A549 (cell line): Measurements from ENCODE around the gene SLC12A7. TPM values are rescaled to one million over a fixed set of nuclear protein-coding genes. Genes with fewer than 3 reads are reported as not detected.
A peak's percentile ranks its signal among the peaks of the same experiment; 100 is the strongest.

ENCODE experiments used
- ATAC-seq, 2 experiments: fragments of 200-7000 bp in 1 of 2; fragments of >200 bp in 1 of 2; cut with Nextera tagmentation in 1 of 2; cut with Tn5 transposase in 1 of 2; 3 replicates each; pipeline versions ENCODE4 v1.8.0 to v1.9.1; 2018 to 2020; ENCODE audit warnings: mild to moderate bottlenecking in 1 of 2, moderate library complexity in 1 of 2
- CTCF ChIA-PET: fragments of 300-600 bp; sonication (Branson Sonifier 250); formaldehyde crosslinking; extraction: SDS; loops from one replicate; lab custom pipeline; 2021; ENCODE audit warnings: antibody characterized with exemption, inconsistent platforms; lab: Yijun Ruan, JAX
- POLR2A ChIA-PET: fragments of 350-600 bp; formaldehyde crosslinking; extraction: SDS; loops from one replicate; lab custom pipeline; 2021; ENCODE audit warnings: antibody characterized with exemption, inconsistent platforms; lab: Yijun Ruan, JAX
- DNase-seq, 2 experiments: peaks; one replicate each; pipeline versions ENCODE4 v3.0.0 to v3.0.0-alpha.2; 2011 to 2016; ENCODE audit warnings: low read depth in 1 of 2, low spot score in 1 of 2
- FAIRE-seq: peaks from 2 replicates; lab custom pipeline; 2011; peaks lifted over from hg19 to GRCh38; lab: Jason Lieb, UNC
- H3K27ac ChIP-seq, 2 experiments: fragments of >200 bp; sonication (Bioruptor Twin); formaldehyde crosslinking; 3 replicates each; pipeline ENCODE4 v1.5.1; 2016 to 2017
- H3K4me1 ChIP-seq: fragments of >200 bp; sonication (Bioruptor Twin); formaldehyde crosslinking; 3 replicates; pipeline ENCODE4 v1.6.1; 2016
- H3K4me2 ChIP-seq: fragments of >200 bp; sonication (Bioruptor Twin); formaldehyde crosslinking; 3 replicates; pipeline ENCODE4 v1.6.1; 2016
- H3K4me3 ChIP-seq: fragments of >200 bp; sonication (Bioruptor Twin); formaldehyde crosslinking; 3 replicates; pipeline ENCODE4 v1.5.1; 2016
- H3K9me3 ChIP-seq: fragments of >200 bp; sonication (Bioruptor Twin); formaldehyde crosslinking; 3 replicates; pipeline ENCODE4 v1.6.1; 2016
- BCL3 ChIP-seq: fragments of >200 bp; sonication (Bioruptor Twin); formaldehyde crosslinking; IDR thresholded peaks from 3 replicates; pipeline ENCODE4 v1.6.1; 2016
- CBX2 ChIP-seq: fragments of 200-600 bp; sonication (generic); IDR thresholded peaks from 2 replicates; pipeline ENCODE4 v1.6.1; 2016; ENCODE audit warnings: low read depth, mild to moderate bottlenecking, borderline replicate concordance
- CBX8 ChIP-seq: fragments of 200-600 bp; sonication (generic); IDR thresholded peaks from 2 replicates; pipeline ENCODE4 v1.6.1; 2016
- CHD2 ChIP-seq: fragments of 150-350 bp; IDR thresholded peaks from 2 replicates; pipeline ENCODE4 v1.6.1; 2014; ENCODE audit warnings: low read length; ENCODE audit not compliant: partially characterized antibody
- CHD4 ChIP-seq: fragments of 200-600 bp; sonication (generic); IDR thresholded peaks from 2 replicates; pipeline ENCODE4 v1.6.1; 2016; ENCODE audit warnings: antibody characterized with exemption, mild to moderate bottlenecking, borderline replicate concordance
- ESRRA ChIP-seq: fragments of 150-350 bp; IDR thresholded peaks from 2 replicates; pipeline ENCODE4 v1.6.1; 2014; ENCODE audit warnings: mild to moderate bottlenecking, low read length, borderline replicate concordance
- FOSL2 ChIP-seq, 2 experiments: fragments of 450-650 bp in 1 of 2; fragments of >200 bp in 1 of 2; sonication (Bioruptor Twin) in 1 of 2; formaldehyde crosslinking; IDR thresholded peaks; 2 replicates each; pipeline versions ENCODE4 v1.5.0 to v1.6.1; 2016 to 2020; ENCODE audit warnings: mild to moderate bottlenecking in 1 of 2, moderate library complexity in 1 of 2
- HDAC2 ChIP-seq: fragments of 200-600 bp; sonication (generic); IDR thresholded peaks from 2 replicates; pipeline ENCODE4 v1.6.1; 2016
- HES2 ChIP-seq: fragments of >200 bp; sonication (Bioruptor Twin); formaldehyde crosslinking; IDR thresholded peaks from 2 replicates; pipeline ENCODE4 v1.6.1; 2016
- HEYL ChIP-seq: fragments of 250-450 bp; sonication (Bioruptor Pico); IDR thresholded peaks from 2 replicates; pipeline ENCODE4 v1.8.0; 2021; ENCODE audit warnings: mild to moderate bottlenecking, moderate library complexity
- HOXB13 ChIP-seq: fragments of 250-450 bp; sonication (Bioruptor Pico); IDR thresholded peaks from 2 replicates; pipeline ENCODE4 v1.5.0; 2020; ENCODE audit warnings: low read depth, mild to moderate bottlenecking, moderate library complexity
- JUNB ChIP-seq: fragments of >200 bp; sonication (Bioruptor Twin); formaldehyde crosslinking; IDR thresholded peaks from 2 replicates; pipeline ENCODE4 v1.6.1; 2016
- KDM5A ChIP-seq: fragments of 200-600 bp; sonication (generic); IDR thresholded peaks from 2 replicates; pipeline ENCODE4 v1.6.1; 2016; ENCODE audit warnings: antibody characterized with exemption, mild to moderate bottlenecking
- PHF8 ChIP-seq: fragments of 200-600 bp; sonication (generic); IDR thresholded peaks from 2 replicates; pipeline ENCODE4 v1.6.1; 2016; ENCODE audit warnings: low read depth, mild to moderate bottlenecking, antibody characterized with exemption, moderate library complexity, borderline replicate concordance
- POLR2A ChIP-seq: IDR thresholded peaks from 2 replicates; pipeline ENCODE4 v1.6.1; 2012; ENCODE audit warnings: mild to moderate bottlenecking, low read length
- RARB ChIP-seq: fragments of 250-450 bp; sonication (Bioruptor Pico); IDR thresholded peaks from 2 replicates; pipeline ENCODE4 v1.8.0; 2021; ENCODE audit warnings: mild to moderate bottlenecking, moderate library complexity
- RNF2 ChIP-seq: fragments of 200-600 bp; sonication (generic); IDR thresholded peaks from 2 replicates; pipeline ENCODE4 v1.6.1; 2016; ENCODE audit warnings: low read depth, mild to moderate bottlenecking, antibody characterized with exemption, moderate library complexity, borderline replicate concordance
- SMC3 ChIP-seq: fragments of >200 bp; sonication (Bioruptor Twin); formaldehyde crosslinking; IDR thresholded peaks from 3 replicates; pipeline ENCODE4 v1.6.1; 2018; ENCODE audit warnings: inconsistent platforms
- SREBF2 ChIP-seq: fragments of 450-650 bp; IDR thresholded peaks from 2 replicates; pipeline ENCODE4 v1.6.1; 2014; ENCODE audit warnings: mild to moderate bottlenecking, moderate library complexity
- WGBS: methylation state at CpG from one replicate; pipeline ENCODE4 v1.1.6; 2017; ENCODE audit errors: missing lambda C conversion rate; 5-methylcytosine and 5-hydroxymethylcytosine counted together
- polyA plus RNA-seq, 4 experiments: library from polyadenylated mRNA; depleted of rRNA in 3 of 4; stranded (reverse); fragments of >200 nt; fragmentation: RNase III in 1 of 4; extraction: RNeasy Plus Mini Kit Qiagen cat#74134 plus additional on column Dnase treatment in 1 of 4; gene quantifications; 2 replicates in 3 of 4; 3 replicates in 1 of 4; pipeline ENCODE4 v1.2.3, GENCODE V29; 2011 to 2017
- TF ChIP-seq, protein P1 (sequence below): fragments of >200 bp; sonication (Bioruptor Twin); formaldehyde crosslinking; IDR thresholded peaks from 3 replicates; pipeline ENCODE4 v1.5.1; 2016
- TF ChIP-seq, protein P2 (sequence below): IDR thresholded peaks from 2 replicates; pipeline ENCODE4 v1.6.1; 2012

The SLC12A7 gene
- polyA plus RNA-seq, 2 of the 4 experiments (the other 2 are of a cell fraction) = 11.2 to 22.5 TPM

DNA sequence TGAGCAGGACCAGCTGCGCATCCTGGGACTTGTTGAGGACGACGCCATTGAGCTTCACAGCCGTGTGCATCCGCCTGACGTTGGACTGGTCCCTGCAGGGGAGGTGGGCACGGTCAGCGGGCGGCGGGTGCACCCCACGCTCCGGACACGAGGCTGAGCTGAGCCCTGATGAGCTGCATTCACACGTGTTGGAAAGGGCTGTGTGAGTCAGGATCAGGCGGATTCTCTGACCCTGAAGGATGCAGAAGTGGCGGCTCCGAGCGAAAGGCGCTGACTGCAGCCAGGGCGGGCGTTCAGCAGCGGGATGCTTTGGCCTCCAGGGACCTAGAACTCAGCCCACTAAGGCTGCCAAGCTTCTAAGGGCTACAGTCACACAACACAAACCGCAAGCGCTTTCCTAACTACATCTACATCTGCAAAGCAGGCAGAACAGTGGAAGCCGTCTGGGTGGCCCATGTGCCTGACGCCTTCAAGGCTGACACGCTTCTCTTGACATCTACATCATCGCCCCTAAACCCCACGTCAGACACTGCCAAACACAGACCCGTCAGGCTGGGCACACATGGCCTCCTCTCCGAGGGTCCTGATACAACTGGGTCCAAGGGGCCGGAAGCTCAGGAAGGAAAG lies 58.4 kb downstream of the SLC12A7 start:
- TF ChIP-seq ESRRA (no peak), CBX2 (no peak), RARB (CRISPR knock-in tag) (no peak), CBX8 (no peak)
- TF ChIP-seq, all 56 proteins: peak for 0
- no peaks in the 10 kb centered on the region for H3K4me1 ChIP-seq
- FAIRE-seq (no peak), ATAC-seq (no peak), DNase-seq (no peak)
- ChIA-PET CTCF (interaction anchor here (0.6 to 2.9 kb wide), 13 partner anchors 15 to 591 kb away, joined by 3 to 25 read pairs (median 4); no protein-coding TSS in a partner anchor), POLR2A (no interaction called here)
- no peak overlapping the region for H3K4me2 ChIP-seq
- WGBS = 89% methylated on average over 32 of the region's 32 CpGs
- H3K4me3 ChIP-seq = no peak overlapping the region
- H3K9me3 ChIP-seq = no peaks in the 10 kb centered on the region
- no peak overlapping the region for H3K27ac ChIP-seq

- TF ChIP-seq SMC3 (peak; percentile 19; the same call in 1 of the 3 replicates), RNF2 (no peak)
- TF ChIP-seq, protein P1, sequence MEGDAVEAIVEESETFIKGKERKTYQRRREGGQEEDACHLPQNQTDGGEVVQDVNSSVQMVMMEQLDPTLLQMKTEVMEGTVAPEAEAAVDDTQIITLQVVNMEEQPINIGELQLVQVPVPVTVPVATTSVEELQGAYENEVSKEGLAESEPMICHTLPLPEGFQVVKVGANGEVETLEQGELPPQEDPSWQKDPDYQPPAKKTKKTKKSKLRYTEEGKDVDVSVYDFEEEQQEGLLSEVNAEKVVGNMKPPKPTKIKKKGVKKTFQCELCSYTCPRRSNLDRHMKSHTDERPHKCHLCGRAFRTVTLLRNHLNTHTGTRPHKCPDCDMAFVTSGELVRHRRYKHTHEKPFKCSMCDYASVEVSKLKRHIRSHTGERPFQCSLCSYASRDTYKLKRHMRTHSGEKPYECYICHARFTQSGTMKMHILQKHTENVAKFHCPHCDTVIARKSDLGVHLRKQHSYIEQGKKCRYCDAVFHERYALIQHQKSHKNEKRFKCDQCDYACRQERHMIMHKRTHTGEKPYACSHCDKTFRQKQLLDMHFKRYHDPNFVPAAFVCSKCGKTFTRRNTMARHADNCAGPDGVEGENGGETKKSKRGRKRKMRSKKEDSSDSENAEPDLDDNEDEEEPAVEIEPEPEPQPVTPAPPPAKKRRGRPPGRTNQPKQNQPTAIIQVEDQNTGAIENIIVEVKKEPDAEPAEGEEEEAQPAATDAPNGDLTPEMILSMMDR = 0 out of 3 replicates have a peak, but pooled peaks have one; percentile 16
- DNase-seq = peak in 1 of 2 experiments; percentile 45
- ChIA-PET CTCF (interaction anchor here (0.6 to 2.9 kb wide), 11 partner anchors 16 to 592 kb away, joined by 3 to 25 read pairs (median 5); no protein-coding TSS in a partner anchor), POLR2A (no interaction called here)
- H3K9me3 ChIP-seq = no peaks in the 10 kb centered on the region
- H3K4me3 ChIP-seq = no peak overlapping the region
- peak in 1 of 2 experiments; percentile 52; a peak in 2 of 6 replicates for ATAC-seq
- FAIRE-seq = no peak
- no peaks in the 10 kb centered on the region for H3K4me1 ChIP-seq
- WGBS = 81% methylated on average over 18 of the region's 29 CpGs
- H3K27ac ChIP-seq = no peak overlapping the region
- H3K4me2 ChIP-seq = no peak overlapping the region
These were observed 59.0 kb downstream of the SLC12A7 start for GRCh38 chr5:1052641-1053390.

DNA sequence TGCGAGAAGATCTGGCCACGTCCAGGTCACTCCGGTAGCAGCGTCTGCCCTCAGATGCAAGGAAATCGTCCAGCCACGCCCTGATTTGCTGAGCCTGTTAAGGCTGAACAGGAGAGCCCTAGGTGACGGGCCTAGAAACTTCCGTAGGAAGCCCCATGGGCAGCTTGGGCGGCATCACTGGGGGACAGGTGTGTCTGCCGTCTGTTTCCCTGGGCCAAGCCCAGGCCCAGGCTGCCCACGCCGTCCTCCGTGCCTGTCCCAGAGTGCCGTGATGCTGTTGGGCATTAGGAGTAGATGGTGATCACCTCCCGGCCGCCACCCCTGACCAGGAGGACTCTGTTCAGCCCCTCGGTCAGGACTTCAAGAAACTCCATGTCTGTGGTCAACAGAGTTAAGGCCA lies 59.8 kb downstream of the SLC12A7 start:
- TF ChIP-seq JUNB (no peak), SREBF2 (no peak), PHF8 (no peak), HDAC2 (no peak), HOXB13 (CRISPR knock-in tag) (no peak), HES2 (no peak), POLR2A (no peak), BCL3 (no peak), CHD4 (no peak), HEYL (no peak), CBX8 (no peak), FOSL2 (IDR thresholded peaks at IDR 0.05) (no peak), FOSL2 (CRISPR knock-in tag; IDR thresholded peaks at IDR 0.05) (no peak), KDM5A (no peak), CHD2 (no peak), ESRRA (no peak)
- TF ChIP-seq, protein P2, sequence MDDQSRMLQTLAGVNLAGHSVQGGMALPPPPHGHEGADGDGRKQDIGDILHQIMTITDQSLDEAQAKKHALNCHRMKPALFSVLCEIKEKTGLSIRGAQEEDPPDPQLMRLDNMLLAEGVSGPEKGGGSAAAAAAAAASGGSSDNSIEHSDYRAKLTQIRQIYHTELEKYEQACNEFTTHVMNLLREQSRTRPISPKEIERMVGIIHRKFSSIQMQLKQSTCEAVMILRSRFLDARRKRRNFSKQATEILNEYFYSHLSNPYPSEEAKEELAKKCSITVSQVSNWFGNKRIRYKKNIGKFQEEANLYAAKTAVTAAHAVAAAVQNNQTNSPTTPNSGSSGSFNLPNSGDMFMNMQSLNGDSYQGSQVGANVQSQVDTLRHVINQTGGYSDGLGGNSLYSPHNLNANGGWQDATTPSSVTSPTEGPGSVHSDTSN = no peak
- H3K4me2 ChIP-seq = no peak overlapping the region
- WGBS = 92% methylated on average over 17 of the region's 17 CpGs
- H3K4me1 ChIP-seq = no peaks in the 10 kb centered on the region
- DNase-seq = no peak
- H3K27ac ChIP-seq = no peak overlapping the region
- ChIA-PET CTCF (interaction anchor here (0.8 to 2.9 kb wide), 3 partner anchors 16 to 88 kb away, joined by 3 to 25 read pairs (median 3); no protein-coding TSS in a partner anchor), POLR2A (no interaction called here)
- no peak for ATAC-seq
- no peak overlapping the region for H3K4me3 ChIP-seq
- H3K9me3 ChIP-seq = no peaks in the 10 kb centered on the region
- no peak for FAIRE-seq
